SK-N-SH (cell line): ENCODE data around the gene C2orf49. TPM values are rescaled to one million over a fixed set of nuclear protein-coding genes. Genes with fewer than 3 reads are reported as not detected.

ENCODE experiments used
- CTCF ChIA-PET: fragments of 300-600, 350-600 bp; formaldehyde crosslinking; extraction: SDS; loops from one replicate; lab custom pipeline; 2021; lab: Yijun Ruan, JAX
- POLR2A ChIA-PET: fragments of 350-600 bp; sonication (Branson Sonifier 250); formaldehyde crosslinking; extraction: SDS; loops from one replicate; lab custom pipeline; 2020; ENCODE audit warnings: antibody characterized with exemption, inconsistent platforms; lab: Yijun Ruan, JAX
- DNase-seq: peaks from one replicate; pipeline ENCODE4 v3.0.0; 2012
- H2AFZ ChIP-seq: fragments of 200-600 bp; sonication (generic); 2 replicates; pipeline ENCODE4 v1.8.1; 2016; ENCODE audit warnings: antibody characterized with exemption, mild to moderate bottlenecking, low read depth
- H3F3A ChIP-seq: fragments of 200-600 bp; sonication (generic); replicated peaks from 2 replicates; pipeline ENCODE3; 2016; ENCODE audit warnings: antibody characterized with exemption, mild to moderate bottlenecking; ENCODE audit not compliant: insufficient read depth
- H3K27ac ChIP-seq, 2 experiments: fragments of 200-500 bp in 1 of 2; fragments of 200-600 bp in 1 of 2; sonication (Bioruptor generic) in 1 of 2; sonication (generic), shearing (Covaris generic) in 1 of 2; 2 replicates each; pipeline versions ENCODE4 v1.5.1 to v1.6.1; 2014 to 2016; ENCODE audit warnings: low read depth in 2 of 2, inconsistent platforms in 1 of 2, low read length in 1 of 2, mild to moderate bottlenecking in 1 of 2, mixed read lengths in 1 of 2
- H3K27me3 ChIP-seq: fragments of 200-600 bp; sonication (generic), shearing (Covaris generic); 2 replicates; pipeline ENCODE4 v1.6.1; 2016; ENCODE audit warnings: mixed run types; ENCODE audit not compliant: insufficient read depth
- H3K36me3 ChIP-seq, 2 experiments: fragments of 200-500 bp in 1 of 2; fragments of 200-600 bp in 1 of 2; sonication (Bioruptor generic) in 1 of 2; sonication (generic) in 1 of 2; replicated peaks in 1 of 2; 2 replicates each; pipeline versions ENCODE3 to v1.5.1; 2014 to 2016; ENCODE audit warnings: low read length in 1 of 2, mild to moderate bottlenecking in 1 of 2; ENCODE audit not compliant: insufficient read depth in 2 of 2, control insufficient read depth in 1 of 2
- H3K4me1 ChIP-seq, 2 experiments: fragments of 200-500 bp in 1 of 2; fragments of 200-600 bp in 1 of 2; sonication (Bioruptor generic) in 1 of 2; sonication (generic), shearing (Covaris generic) in 1 of 2; 2 replicates each; pipeline versions ENCODE4 v1.5.1 to v1.6.1; 2014 to 2016; ENCODE audit warnings: low read depth in 1 of 2, low read length in 1 of 2, mixed run types in 1 of 2; ENCODE audit not compliant: insufficient read depth in 2 of 2, control insufficient read depth in 1 of 2
- H3K4me2 ChIP-seq: fragments of 200-600 bp; sonication (generic), shearing (Covaris generic); 2 replicates; pipeline ENCODE4 v1.6.1; 2017; ENCODE audit warnings: mixed run types
- H3K4me3 ChIP-seq, 2 experiments: fragments of 200-500 bp in 1 of 2; fragments of 200-600 bp in 1 of 2; sonication (Bioruptor generic) in 1 of 2; sonication (generic), shearing (Covaris generic) in 1 of 2; 2 replicates each; pipeline versions ENCODE4 v1.5.1 to v1.8.1; 2014 to 2016; ENCODE audit warnings: low read depth in 2 of 2, inconsistent platforms in 1 of 2, low read length in 1 of 2, mild to moderate bottlenecking in 1 of 2, mixed read lengths in 1 of 2, moderate library complexity in 1 of 2
- H3K79me2 ChIP-seq: fragments of 200-600 bp; sonication (generic); 2 replicates; pipeline ENCODE4 v1.8.1; 2017; ENCODE audit warnings: mild to moderate bottlenecking; ENCODE audit not compliant: insufficient read depth
- H3K9ac ChIP-seq: fragments of 200-600 bp; sonication (generic); 2 replicates; pipeline ENCODE4 v1.6.1; 2017; ENCODE audit warnings: mixed run types
- H3K9me2 ChIP-seq: fragments of 200-600 bp; sonication (generic); 2 replicates; pipeline ENCODE4 v1.6.1; 2017; ENCODE audit warnings: mixed run types
- H3K9me3 ChIP-seq: fragments of 200-600 bp; sonication (generic); 2 replicates; pipeline ENCODE4 v1.6.1; 2017; ENCODE audit warnings: mixed run types, mild to moderate bottlenecking, moderate library complexity
- H4K20me1 ChIP-seq: fragments of 200-600 bp; sonication (generic); 2 replicates; pipeline ENCODE4 v1.6.1; 2017; ENCODE audit warnings: mild to moderate bottlenecking, mixed run types; ENCODE audit not compliant: insufficient read depth
- CHD2 ChIP-seq: fragments of 150-350 bp; IDR thresholded peaks from 2 replicates; pipeline ENCODE4 v1.6.1; 2018; ENCODE audit warnings: low read length; ENCODE audit not compliant: partially characterized antibody
- GABPA ChIP-seq: IDR thresholded peaks from 2 replicates; pipeline ENCODE4 v1.4.0; 2012; ENCODE audit warnings: low read depth, mild to moderate bottlenecking
- JUND ChIP-seq: IDR thresholded peaks from 2 replicates; pipeline ENCODE4 v1.4.0; 2012
- MXI1 ChIP-seq: IDR thresholded peaks from 2 replicates; pipeline ENCODE4 v1.6.1; 2012; ENCODE audit warnings: mild to moderate bottlenecking, low read depth, low read length, improper control_type of control experiment
- NFIC ChIP-seq: IDR thresholded peaks from 2 replicates; pipeline ENCODE4 v1.4.0; 2012; ENCODE audit warnings: borderline replicate concordance
- NRF1 ChIP-seq: IDR thresholded peaks from 2 replicates; pipeline ENCODE4 v1.6.1; 2012; ENCODE audit warnings: low read depth, mild to moderate bottlenecking, low read length
- RAD21 ChIP-seq: IDR thresholded peaks from 2 replicates; pipeline ENCODE4 v1.6.1; 2012; ENCODE audit warnings: mild to moderate bottlenecking, low read length
- RCOR1 ChIP-seq: fragments of 150-350 bp; IDR thresholded peaks from 2 replicates; pipeline ENCODE4 v1.6.1; 2017; ENCODE audit warnings: antibody characterized with exemption, low read length
- RXRA ChIP-seq: IDR thresholded peaks from 2 replicates; pipeline ENCODE4 v1.4.0; 2012; ENCODE audit warnings: low read depth, mild to moderate bottlenecking, borderline replicate concordance
- SMC3 ChIP-seq: IDR thresholded peaks from 2 replicates; pipeline ENCODE4 v1.6.1; 2012; ENCODE audit warnings: low read depth, low read length, improper control_type of control experiment
- YY1 ChIP-seq: IDR thresholded peaks from 2 replicates; pipeline ENCODE4 v1.4.0; 2012; ENCODE audit warnings: low read depth, mild to moderate bottlenecking
- WGBS: methylation state at CpG from one replicate; pipeline ENCODE4 v1.1.6; 2017; ENCODE audit warnings: low lambda C conversion rate; 5-methylcytosine and 5-hydroxymethylcytosine counted together
- polyA plus RNA-seq, 3 experiments: library from polyadenylated mRNA; depleted of rRNA; stranded (reverse); fragments of >200 nt; gene quantifications; 2 replicates each; pipeline ENCODE4 v1.2.3, GENCODE V29; 2012
- TF ChIP-seq, protein P1 (sequence below): fragments of 200-600 bp; sonication (generic); IDR thresholded peaks from 2 replicates; pipeline ENCODE4 v1.6.1; 2017; ENCODE audit warnings: antibody characterized with exemption, mild to moderate bottlenecking, moderate library complexity
- TF ChIP-seq, protein P2 (sequence below): IDR thresholded peaks from 2 replicates; pipeline ENCODE4 v1.4.0; 2012; ENCODE audit warnings: low read depth, borderline replicate concordance
- TF ChIP-seq, protein P3 (sequence below): IDR thresholded peaks from 2 replicates; pipeline ENCODE4; 2012
- TF ChIP-seq, protein P4 (sequence below): IDR thresholded peaks from 2 replicates; pipeline ENCODE4 v1.6.1; 2012; ENCODE audit warnings: mild to moderate bottlenecking, low read depth, low read length, moderate library complexity

Gene C2orf49
- polyA plus RNA-seq, 1 of the 3 experiments (the other 2 are of a cell fraction), result 7.6 TPM

DNA sequence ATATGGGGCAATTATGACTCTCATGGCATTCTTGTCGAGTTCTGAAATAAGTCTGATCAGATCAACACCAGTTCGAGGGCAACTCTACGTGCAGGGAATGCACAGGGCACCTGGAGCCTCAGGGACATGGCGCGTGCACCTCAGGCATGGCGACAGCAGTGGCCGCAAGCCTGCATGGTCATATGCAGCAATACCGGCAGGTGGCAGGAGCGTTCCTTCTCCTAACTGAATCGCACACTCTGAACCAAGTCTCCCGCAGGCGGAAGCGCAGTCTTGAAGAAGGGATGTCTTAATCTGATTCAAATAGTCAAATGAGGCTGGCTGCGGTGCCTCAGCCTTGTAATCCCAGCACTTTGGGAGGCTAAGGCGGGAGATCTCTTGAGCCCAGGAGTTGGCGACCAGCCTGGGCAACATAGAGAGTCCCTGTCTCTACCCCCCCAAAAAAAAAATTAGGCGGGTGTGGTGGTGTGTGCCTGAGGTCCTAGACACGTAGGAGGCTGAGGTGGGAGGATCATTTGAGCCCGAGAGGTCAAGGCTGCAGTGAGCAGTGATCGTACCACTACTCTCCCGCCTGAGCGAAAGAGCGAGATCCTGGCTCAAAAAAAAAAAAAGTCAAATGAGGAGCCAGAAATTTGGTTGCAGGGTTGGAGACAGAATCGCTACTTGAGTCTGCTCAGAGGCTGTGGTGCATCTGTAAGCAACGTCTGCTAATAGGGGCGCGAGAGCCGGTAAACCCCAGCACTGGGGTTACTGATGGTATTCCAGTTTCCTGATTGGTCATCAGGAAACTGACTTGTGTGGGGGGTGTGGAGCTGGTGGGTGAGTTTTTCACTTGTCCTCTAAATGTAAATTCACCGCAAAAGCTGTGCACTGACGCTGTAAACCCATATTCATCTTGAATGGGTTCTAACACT, 32.7 kb downstream of the C2orf49 start:
- Histone ChIP-seq H2AFZ (no peak overlapping the region), H3K27ac (no peak overlapping the region), H3K4me3 (no peak overlapping the region), H3F3A (peaks cover 8% of the 10 kb centered on the region), H3K9me3 (no peaks in the 10 kb centered on the region), H3K9ac (no peak overlapping the region), H3K27me3 (no peaks in the 10 kb centered on the region), H3K4me2 (no peak overlapping the region)
- CTCF ChIA-PET, result interaction anchor here (0.8 to 8.6 kb wide), 22 partner anchors 8 to 1173 kb away, joined by 3 to 129 read pairs (median 4); partner anchors contain the start of gene FHL2
- DNase-seq, result peak; percentile 75
- POLR2A ChIA-PET, result no interaction called here
- TF ChIP-seq RCOR1 (0 out of 2 replicates have a peak, but pooled peaks have one; percentile 10), CHD2 (peak; percentile 39), RAD21 (peak; percentile 98), MXI1 (peak; percentile 44), RXRA (no peak), SMC3 (peak; percentile 99), GABPA (no peak)
- TF ChIP-seq, protein P1, sequence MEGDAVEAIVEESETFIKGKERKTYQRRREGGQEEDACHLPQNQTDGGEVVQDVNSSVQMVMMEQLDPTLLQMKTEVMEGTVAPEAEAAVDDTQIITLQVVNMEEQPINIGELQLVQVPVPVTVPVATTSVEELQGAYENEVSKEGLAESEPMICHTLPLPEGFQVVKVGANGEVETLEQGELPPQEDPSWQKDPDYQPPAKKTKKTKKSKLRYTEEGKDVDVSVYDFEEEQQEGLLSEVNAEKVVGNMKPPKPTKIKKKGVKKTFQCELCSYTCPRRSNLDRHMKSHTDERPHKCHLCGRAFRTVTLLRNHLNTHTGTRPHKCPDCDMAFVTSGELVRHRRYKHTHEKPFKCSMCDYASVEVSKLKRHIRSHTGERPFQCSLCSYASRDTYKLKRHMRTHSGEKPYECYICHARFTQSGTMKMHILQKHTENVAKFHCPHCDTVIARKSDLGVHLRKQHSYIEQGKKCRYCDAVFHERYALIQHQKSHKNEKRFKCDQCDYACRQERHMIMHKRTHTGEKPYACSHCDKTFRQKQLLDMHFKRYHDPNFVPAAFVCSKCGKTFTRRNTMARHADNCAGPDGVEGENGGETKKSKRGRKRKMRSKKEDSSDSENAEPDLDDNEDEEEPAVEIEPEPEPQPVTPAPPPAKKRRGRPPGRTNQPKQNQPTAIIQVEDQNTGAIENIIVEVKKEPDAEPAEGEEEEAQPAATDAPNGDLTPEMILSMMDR, result peak; percentile 84
- TF ChIP-seq, all 33 proteins: peak for 6
- 52% methylated on average over 29 of the region's 30 CpGs for whole genome bisulfite sequencing
- Histone ChIP-seq H3K79me2 (peaks cover 31% of the 10 kb centered on the region; the same call in 1 of the 2 replicates), H3K36me3 (peaks cover 0 to 45% of the 10 kb centered on the region in 2 experiments), H3K4me1 (peaks cover 0 to 4% of the 10 kb centered on the region in 2 experiments; a peak in 1 of 4 replicates), H3K9me2 (no peaks in the 10 kb centered on the region), H4K20me1 (no peaks in the 10 kb centered on the region)

DNA sequence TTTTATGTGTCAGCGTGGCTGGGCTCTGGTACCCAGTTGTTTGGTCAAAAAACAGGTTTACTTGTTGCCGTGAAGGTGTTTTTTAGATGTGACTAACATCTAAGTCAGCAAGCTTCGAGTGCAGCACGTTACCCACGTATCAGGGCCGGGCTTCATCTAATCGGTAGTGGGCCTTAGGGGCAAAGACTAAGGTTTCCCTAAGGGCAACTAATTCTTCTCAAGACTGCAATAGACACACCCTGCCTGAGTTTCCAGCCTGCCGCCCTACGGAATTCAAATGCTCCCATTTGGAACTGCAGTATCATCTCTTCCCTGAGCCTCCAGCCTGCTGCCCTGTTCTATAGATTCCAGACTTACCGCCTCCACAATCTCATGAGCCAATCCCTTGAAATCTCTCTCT, 33.8 kb downstream of the C2orf49 start:
- Histone ChIP-seq H3K4me1 (peaks cover 0 to 4% of the 10 kb centered on the region in 2 experiments; a peak in 1 of 4 replicates), H3K4me3 (no peak overlapping the region), H3K36me3 (peaks cover 0 to 50% of the 10 kb centered on the region in 2 experiments), H2AFZ (no peak overlapping the region), H3K4me2 (no peak overlapping the region), H3K9ac (no peak overlapping the region), H3K79me2 (peaks cover 42% of the 10 kb centered on the region; the same call in 1 of the 2 replicates), H3F3A (peaks cover 8% of the 10 kb centered on the region), H3K27ac (no peak overlapping the region), H3K9me3 (no peaks in the 10 kb centered on the region), H3K27me3 (no peaks in the 10 kb centered on the region), H4K20me1 (no peaks in the 10 kb centered on the region), H3K9me2 (no peaks in the 10 kb centered on the region)
- no peak for DNase-seq
- CTCF ChIA-PET, result interaction anchor here (1.0 to 2.9 kb wide), 6 partner anchors 9 to 151 kb away, joined by 3 to 16 read pairs (median 4); no protein-coding TSS in a partner anchor
- POLR2A ChIA-PET, result no interaction called here
- WGBS, result 92% methylated on average over 10 of the region's 10 CpGs
- TF ChIP-seq RXRA (no peak), NRF1 (no peak), RAD21 (no peak), YY1 (no peak), NFIC (no peak), JUND (no peak)
- TF ChIP-seq, protein P2, sequence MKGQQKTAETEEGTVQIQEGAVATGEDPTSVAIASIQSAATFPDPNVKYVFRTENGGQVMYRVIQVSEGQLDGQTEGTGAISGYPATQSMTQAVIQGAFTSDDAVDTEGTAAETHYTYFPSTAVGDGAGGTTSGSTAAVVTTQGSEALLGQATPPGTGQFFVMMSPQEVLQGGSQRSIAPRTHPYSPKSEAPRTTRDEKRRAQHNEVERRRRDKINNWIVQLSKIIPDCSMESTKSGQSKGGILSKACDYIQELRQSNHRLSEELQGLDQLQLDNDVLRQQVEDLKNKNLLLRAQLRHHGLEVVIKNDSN, result no peak
- TF ChIP-seq, protein P1, result no peak
- TF ChIP-seq, protein P3, sequence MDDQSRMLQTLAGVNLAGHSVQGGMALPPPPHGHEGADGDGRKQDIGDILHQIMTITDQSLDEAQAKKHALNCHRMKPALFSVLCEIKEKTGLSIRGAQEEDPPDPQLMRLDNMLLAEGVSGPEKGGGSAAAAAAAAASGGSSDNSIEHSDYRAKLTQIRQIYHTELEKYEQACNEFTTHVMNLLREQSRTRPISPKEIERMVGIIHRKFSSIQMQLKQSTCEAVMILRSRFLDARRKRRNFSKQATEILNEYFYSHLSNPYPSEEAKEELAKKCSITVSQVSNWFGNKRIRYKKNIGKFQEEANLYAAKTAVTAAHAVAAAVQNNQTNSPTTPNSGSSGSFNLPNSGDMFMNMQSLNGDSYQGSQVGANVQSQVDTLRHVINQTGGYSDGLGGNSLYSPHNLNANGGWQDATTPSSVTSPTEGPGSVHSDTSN, result no peak
- TF ChIP-seq, protein P4, sequence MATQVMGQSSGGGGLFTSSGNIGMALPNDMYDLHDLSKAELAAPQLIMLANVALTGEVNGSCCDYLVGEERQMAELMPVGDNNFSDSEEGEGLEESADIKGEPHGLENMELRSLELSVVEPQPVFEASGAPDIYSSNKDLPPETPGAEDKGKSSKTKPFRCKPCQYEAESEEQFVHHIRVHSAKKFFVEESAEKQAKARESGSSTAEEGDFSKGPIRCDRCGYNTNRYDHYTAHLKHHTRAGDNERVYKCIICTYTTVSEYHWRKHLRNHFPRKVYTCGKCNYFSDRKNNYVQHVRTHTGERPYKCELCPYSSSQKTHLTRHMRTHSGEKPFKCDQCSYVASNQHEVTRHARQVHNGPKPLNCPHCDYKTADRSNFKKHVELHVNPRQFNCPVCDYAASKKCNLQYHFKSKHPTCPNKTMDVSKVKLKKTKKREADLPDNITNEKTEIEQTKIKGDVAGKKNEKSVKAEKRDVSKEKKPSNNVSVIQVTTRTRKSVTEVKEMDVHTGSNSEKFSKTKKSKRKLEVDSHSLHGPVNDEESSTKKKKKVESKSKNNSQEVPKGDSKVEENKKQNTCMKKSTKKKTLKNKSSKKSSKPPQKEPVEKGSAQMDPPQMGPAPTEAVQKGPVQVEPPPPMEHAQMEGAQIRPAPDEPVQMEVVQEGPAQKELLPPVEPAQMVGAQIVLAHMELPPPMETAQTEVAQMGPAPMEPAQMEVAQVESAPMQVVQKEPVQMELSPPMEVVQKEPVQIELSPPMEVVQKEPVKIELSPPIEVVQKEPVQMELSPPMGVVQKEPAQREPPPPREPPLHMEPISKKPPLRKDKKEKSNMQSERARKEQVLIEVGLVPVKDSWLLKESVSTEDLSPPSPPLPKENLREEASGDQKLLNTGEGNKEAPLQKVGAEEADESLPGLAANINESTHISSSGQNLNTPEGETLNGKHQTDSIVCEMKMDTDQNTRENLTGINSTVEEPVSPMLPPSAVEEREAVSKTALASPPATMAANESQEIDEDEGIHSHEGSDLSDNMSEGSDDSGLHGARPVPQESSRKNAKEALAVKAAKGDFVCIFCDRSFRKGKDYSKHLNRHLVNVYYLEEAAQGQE, result no peak
